ENCODE measurements around the gene RAPGEF1. TPM values are rescaled to one million over a fixed set of nuclear protein-coding genes. Genes with fewer than 3 reads are reported as not detected.

RAPGEF1 gene
- total and polyA plus RNA-seq, 2 donors (not counting 3 experiments of a cell fraction or from before 2014, with no cell fraction given) = 50.0 to 124 TPM

DNA sequence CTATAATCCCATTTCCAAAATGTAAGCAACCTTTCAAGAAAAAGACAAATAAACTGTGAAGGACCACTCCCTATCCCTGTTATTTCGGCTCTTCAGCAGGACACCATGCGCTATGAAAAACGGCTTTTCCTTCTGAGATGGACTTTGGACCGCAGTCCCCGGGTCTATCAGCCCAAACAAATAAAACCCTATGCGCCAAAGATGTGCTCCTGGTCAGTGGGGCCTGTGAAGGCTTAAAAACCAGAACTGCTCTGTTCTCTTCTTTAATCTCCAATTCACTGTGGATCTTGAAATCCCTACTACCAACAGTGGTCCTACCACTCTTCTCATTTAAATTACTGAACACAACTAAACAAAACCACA is 33.3 kb downstream of the RAPGEF1 start:
- no peaks in the 10 kb centered on the region for H3K27me3 ChIP-seq (ENCODE audit: control insufficient read depth in 2 of 2, insufficient read depth in 2 of 2, low read length in 2 of 2)
- ChIA-PET CTCF (no interaction called here), POLR2A (no interaction called here)
- H3K4me2 ChIP-seq (ENCODE audit: insufficient read depth, low read length) = no peak overlapping the region
- H2AFZ ChIP-seq (ENCODE audit: low read depth, low read length) = no peak overlapping the region
- no peak overlapping the region for H3K27ac ChIP-seq (ENCODE audit: insufficient read depth, low read depth, low read length)
- FAIRE-seq (no peak), DNase-seq (ENCODE audit: low read depth, low spot score) (no peak)
- no TSS peak for BruUV-seq (replicated peaks)
- intact Hi-C loops (cut with micrococcal nuclease) (no loop called here), dilution Hi-C loops (cut with MboI; ENCODE audit: extremely low pct_ligation_motif_present, low sequenced_read_pairs) (no loop called here)
- H3K4me1 ChIP-seq (ENCODE audit: control insufficient read depth, extremely low read depth, insufficient read depth, low read length) = peaks cover 34% of the 10 kb centered on the region
- no peak overlapping the region for H3K9ac ChIP-seq (replicated peaks; ENCODE audit: extremely low read depth, insufficient read depth, low read length)
- no peaks in the 10 kb centered on the region for H3K9me3 ChIP-seq (replicated peaks; ENCODE audit: control insufficient read depth, insufficient read depth, low read length)
- no peak overlapping the region for H3K4me3 ChIP-seq (replicated peaks in 1 of 3; ENCODE audit: insufficient read depth in 1 of 3, low read depth in 1 of 3, low read length in 3 of 3)
- peaks cover 3% of the 10 kb centered on the region for H3K9me1 ChIP-seq (replicated peaks; ENCODE audit: control insufficient read depth, extremely low read depth, insufficient read depth, low read length)
- no peaks in the 10 kb centered on the region for H3K36me3 ChIP-seq (ENCODE audit: control insufficient read depth in 2 of 2, extremely low read depth in 1 of 2, insufficient read depth in 2 of 2, low read length in 2 of 2)
- TF ChIP-seq POLR2AphosphoS5 (IDR thresholded peaks at IDR 0.05; ENCODE audit: insufficient read depth, low read depth, low read length) (no peak), EZH2 (IDR thresholded peaks at IDR 0.05; ENCODE audit: borderline replicate concordance, low read depth, low read length, severe bottlenecking) (no peak), POLR2A (IDR thresholded peaks at IDR 0.05; ENCODE audit: low read depth, low read length) (no peak), GATA2 (IDR thresholded peaks at IDR 0.05; ENCODE audit: insufficient read depth, insufficient read length, low read depth, low read length) (no peak), MYC (IDR thresholded peaks at IDR 0.05; ENCODE audit: low read depth, low read length) (no peak), FOS (IDR thresholded peaks at IDR 0.05; ENCODE audit: borderline replicate concordance, insufficient read depth, low read length) (no peak), JUN (IDR thresholded peaks at IDR 0.05; ENCODE audit: borderline replicate concordance, insufficient read depth, insufficient read length, low read depth) (no peak)
- TF ChIP-seq, protein P1, sequence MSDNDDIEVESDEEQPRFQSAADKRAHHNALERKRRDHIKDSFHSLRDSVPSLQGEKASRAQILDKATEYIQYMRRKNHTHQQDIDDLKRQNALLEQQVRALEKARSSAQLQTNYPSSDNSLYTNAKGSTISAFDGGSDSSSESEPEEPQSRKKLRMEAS (IDR thresholded peaks at IDR 0.05; ENCODE audit: insufficient read depth, insufficient read length) = no peak
- no peaks in the 10 kb centered on the region for H4K20me1 ChIP-seq (replicated peaks; ENCODE audit: control insufficient read depth, extremely low read depth, insufficient read depth, low read length)
- H3K79me2 ChIP-seq (ENCODE audit: control insufficient read depth, insufficient read depth, low read length) = peaks cover 90% of the 10 kb centered on the region

DNA sequence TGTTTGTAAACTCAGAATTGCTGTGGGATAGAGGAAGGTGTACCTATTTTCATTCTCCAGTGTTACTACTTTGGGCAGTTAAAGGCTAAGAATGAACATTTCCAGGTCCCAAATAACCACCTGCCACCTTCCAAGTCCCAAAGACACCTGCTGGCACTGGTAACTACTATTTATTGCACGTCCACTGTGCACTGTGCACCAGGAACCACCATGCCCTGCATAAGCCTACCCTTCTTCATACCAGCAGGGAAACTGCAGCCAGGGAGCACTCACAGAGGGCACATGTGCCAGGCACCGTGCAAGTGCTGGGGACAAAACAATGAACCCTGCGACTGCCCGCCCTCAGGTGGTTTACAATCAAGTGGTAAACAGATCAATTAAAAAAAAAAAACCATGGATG is 34.9 kb downstream of the RAPGEF1 start:
- Histone ChIP-seq H3K4me1 (ENCODE audit: control insufficient read depth, extremely low read depth, insufficient read depth, low read length) (peaks cover 36% of the 10 kb centered on the region), H3K9me1 (replicated peaks; ENCODE audit: control insufficient read depth, extremely low read depth, insufficient read depth, low read length) (peaks cover 3% of the 10 kb centered on the region), H3K27ac (ENCODE audit: insufficient read depth, low read depth, low read length) (no peak overlapping the region), H3K4me2 (ENCODE audit: insufficient read depth, low read length) (no peak overlapping the region), H3K4me3 (replicated peaks in 1 of 3; ENCODE audit: insufficient read depth in 1 of 3, low read depth in 1 of 3, low read length in 3 of 3) (no peak overlapping the region), H3K9me3 (replicated peaks; ENCODE audit: control insufficient read depth, insufficient read depth, low read length) (no peaks in the 10 kb centered on the region), H3K27me3 (ENCODE audit: control insufficient read depth in 2 of 2, insufficient read depth in 2 of 2, low read length in 2 of 2) (no peaks in the 10 kb centered on the region), H3K36me3 (ENCODE audit: control insufficient read depth in 2 of 2, extremely low read depth in 1 of 2, insufficient read depth in 2 of 2, low read length in 2 of 2) (no peaks in the 10 kb centered on the region), H3K9ac (replicated peaks; ENCODE audit: extremely low read depth, insufficient read depth, low read length) (no peak overlapping the region), H3K79me2 (ENCODE audit: control insufficient read depth, insufficient read depth, low read length) (peaks cover 90% of the 10 kb centered on the region), H4K20me1 (replicated peaks; ENCODE audit: control insufficient read depth, extremely low read depth, insufficient read depth, low read length) (no peaks in the 10 kb centered on the region), H2AFZ (ENCODE audit: low read depth, low read length) (no peak overlapping the region)
- intact Hi-C loops (cut with micrococcal nuclease) (no loop called here), dilution Hi-C loops (cut with MboI; ENCODE audit: extremely low pct_ligation_motif_present, low sequenced_read_pairs) (no loop called here)
- ChIA-PET CTCF (no interaction called here), POLR2A (no interaction called here)
- no peak for TF ChIP-seq JUN (IDR thresholded peaks at IDR 0.05; ENCODE audit: borderline replicate concordance, insufficient read depth, insufficient read length, low read depth)
- TF ChIP-seq MYC (IDR thresholded peaks at IDR 0.05; ENCODE audit: low read depth, low read length) = no peak
- no peak for TF ChIP-seq POLR2AphosphoS5 (IDR thresholded peaks at IDR 0.05; ENCODE audit: insufficient read depth, low read depth, low read length)
- TF ChIP-seq, protein P2, sequence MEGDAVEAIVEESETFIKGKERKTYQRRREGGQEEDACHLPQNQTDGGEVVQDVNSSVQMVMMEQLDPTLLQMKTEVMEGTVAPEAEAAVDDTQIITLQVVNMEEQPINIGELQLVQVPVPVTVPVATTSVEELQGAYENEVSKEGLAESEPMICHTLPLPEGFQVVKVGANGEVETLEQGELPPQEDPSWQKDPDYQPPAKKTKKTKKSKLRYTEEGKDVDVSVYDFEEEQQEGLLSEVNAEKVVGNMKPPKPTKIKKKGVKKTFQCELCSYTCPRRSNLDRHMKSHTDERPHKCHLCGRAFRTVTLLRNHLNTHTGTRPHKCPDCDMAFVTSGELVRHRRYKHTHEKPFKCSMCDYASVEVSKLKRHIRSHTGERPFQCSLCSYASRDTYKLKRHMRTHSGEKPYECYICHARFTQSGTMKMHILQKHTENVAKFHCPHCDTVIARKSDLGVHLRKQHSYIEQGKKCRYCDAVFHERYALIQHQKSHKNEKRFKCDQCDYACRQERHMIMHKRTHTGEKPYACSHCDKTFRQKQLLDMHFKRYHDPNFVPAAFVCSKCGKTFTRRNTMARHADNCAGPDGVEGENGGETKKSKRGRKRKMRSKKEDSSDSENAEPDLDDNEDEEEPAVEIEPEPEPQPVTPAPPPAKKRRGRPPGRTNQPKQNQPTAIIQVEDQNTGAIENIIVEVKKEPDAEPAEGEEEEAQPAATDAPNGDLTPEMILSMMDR (IDR thresholded peaks at IDR 0.05; ENCODE audit: extremely low read depth in 1 of 2, insufficient read depth in 1 of 2, low read depth in 1 of 2, low read length in 2 of 2) = no peak
- TF ChIP-seq EZH2 (IDR thresholded peaks at IDR 0.05; ENCODE audit: borderline replicate concordance, low read depth, low read length, severe bottlenecking) = no peak
- TF ChIP-seq FOS (IDR thresholded peaks at IDR 0.05; ENCODE audit: borderline replicate concordance, insufficient read depth, low read length) = no peak
- no peak for TF ChIP-seq GATA2 (IDR thresholded peaks at IDR 0.05; ENCODE audit: insufficient read depth, insufficient read length, low read depth, low read length)
- TF ChIP-seq POLR2A (IDR thresholded peaks at IDR 0.05; ENCODE audit: low read depth, low read length) = no peak
- TF ChIP-seq, protein P1 (IDR thresholded peaks at IDR 0.05; ENCODE audit: insufficient read depth, insufficient read length) = no peak
- BruUV-seq (replicated peaks) = no TSS peak
- no peak for FAIRE-seq
- no peak for DNase-seq (ENCODE audit: low read depth, low spot score)
